PFSK-1 (cell line): ENCODE measurements around the gene EVI5.

Source experiments
- FOXP2 ChIP-seq: optimal IDR thresholded peaks from 2 replicates; pipeline ENCODE3; 2011; ENCODE audit warnings: borderline replicate concordance, control low read depth, inconsistent platforms; ENCODE audit not compliant: insufficient read depth; ENCODE audit errors: extremely low read length, extremely low read depth
- POLR2AphosphoS5 ChIP-seq: IDR thresholded peaks from 2 replicates; pipeline ENCODE4 v1.6.1; 2012; ENCODE audit warnings: low read depth, mild to moderate bottlenecking, control low read depth, low read length, moderate library complexity
- SIN3A ChIP-seq: IDR thresholded peaks from 2 replicates; pipeline ENCODE4 v1.6.1; 2012; ENCODE audit warnings: mild to moderate bottlenecking, low read length, moderate library complexity, borderline replicate concordance; ENCODE audit not compliant: insufficient read depth
- TAF1 ChIP-seq: IDR thresholded peaks from 2 replicates; pipeline ENCODE4 v1.6.1; 2012; ENCODE audit warnings: low read length, control low read depth, borderline replicate concordance; ENCODE audit not compliant: insufficient read depth
- TF ChIP-seq, protein P1 (sequence below), 2 experiments: IDR thresholded peaks; 2 replicates each; pipeline versions ENCODE4 v1.6.1 to v1.8.0; 2011 to 2012; ENCODE audit warnings: low read depth in 2 of 2, low read length in 2 of 2, control low read depth in 1 of 2, inconsistent platforms in 1 of 2, mild to moderate bottlenecking in 1 of 2, moderate library complexity in 1 of 2; ENCODE audit not compliant: insufficient read depth in 1 of 2

- TF ChIP-seq, protein P1, sequence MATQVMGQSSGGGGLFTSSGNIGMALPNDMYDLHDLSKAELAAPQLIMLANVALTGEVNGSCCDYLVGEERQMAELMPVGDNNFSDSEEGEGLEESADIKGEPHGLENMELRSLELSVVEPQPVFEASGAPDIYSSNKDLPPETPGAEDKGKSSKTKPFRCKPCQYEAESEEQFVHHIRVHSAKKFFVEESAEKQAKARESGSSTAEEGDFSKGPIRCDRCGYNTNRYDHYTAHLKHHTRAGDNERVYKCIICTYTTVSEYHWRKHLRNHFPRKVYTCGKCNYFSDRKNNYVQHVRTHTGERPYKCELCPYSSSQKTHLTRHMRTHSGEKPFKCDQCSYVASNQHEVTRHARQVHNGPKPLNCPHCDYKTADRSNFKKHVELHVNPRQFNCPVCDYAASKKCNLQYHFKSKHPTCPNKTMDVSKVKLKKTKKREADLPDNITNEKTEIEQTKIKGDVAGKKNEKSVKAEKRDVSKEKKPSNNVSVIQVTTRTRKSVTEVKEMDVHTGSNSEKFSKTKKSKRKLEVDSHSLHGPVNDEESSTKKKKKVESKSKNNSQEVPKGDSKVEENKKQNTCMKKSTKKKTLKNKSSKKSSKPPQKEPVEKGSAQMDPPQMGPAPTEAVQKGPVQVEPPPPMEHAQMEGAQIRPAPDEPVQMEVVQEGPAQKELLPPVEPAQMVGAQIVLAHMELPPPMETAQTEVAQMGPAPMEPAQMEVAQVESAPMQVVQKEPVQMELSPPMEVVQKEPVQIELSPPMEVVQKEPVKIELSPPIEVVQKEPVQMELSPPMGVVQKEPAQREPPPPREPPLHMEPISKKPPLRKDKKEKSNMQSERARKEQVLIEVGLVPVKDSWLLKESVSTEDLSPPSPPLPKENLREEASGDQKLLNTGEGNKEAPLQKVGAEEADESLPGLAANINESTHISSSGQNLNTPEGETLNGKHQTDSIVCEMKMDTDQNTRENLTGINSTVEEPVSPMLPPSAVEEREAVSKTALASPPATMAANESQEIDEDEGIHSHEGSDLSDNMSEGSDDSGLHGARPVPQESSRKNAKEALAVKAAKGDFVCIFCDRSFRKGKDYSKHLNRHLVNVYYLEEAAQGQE (IDR thresholded peaks at IDR 0.05; ENCODE audit: insufficient read depth in 1 of 2, low read depth in 2 of 2, low read length in 2 of 2), result no peak
- TF ChIP-seq TAF1, result no peak
- no peak for TF ChIP-seq POLR2AphosphoS5
- TF ChIP-seq SIN3A, result no peak
- TF ChIP-seq FOXP2, result no peak
These were observed 10.5 kb downstream of the EVI5 start for GRCh38 chr1:92774407-92774806.
